Measurements from ENCODE around the gene CD300LB. TPM values are rescaled to one million over a fixed set of nuclear protein-coding genes. Genes with fewer than 3 reads are reported as not detected.
"Not testable (repeated sequence)": the region's sequence is repeated elsewhere in the genome, so short reads cannot be mapped to it uniquely, and the experiment has no call there.

CD300LB gene
- total RNA-seq, 1 donor = not detected

- H3K4me3 ChIP-seq (ENCODE audit: low read depth, low read length) = no peak overlapping the region
- DNase-seq (ENCODE audit: low read depth) = no peak
- TF ChIP-seq CTCF (IDR thresholded peaks at IDR 0.05; ENCODE audit: insufficient read depth, low read depth, low read length) = no peak
Observed at GRCh38 chr17:74514632-74515334, 16.5 kb downstream of the CD300LB start.

- DNase-seq (ENCODE audit: low read depth) = peak; percentile 69
- no peak overlapping the region for H3K4me3 ChIP-seq (ENCODE audit: low read depth, low read length)
- TF ChIP-seq CTCF (IDR thresholded peaks at IDR 0.05; ENCODE audit: insufficient read depth, low read depth, low read length) = no peak
Observed at GRCh38 chr17:74513987-74514631, 17.2 kb downstream of the CD300LB start.

GRCh38 chr17:74512624-74513091 lies 18.6 kb downstream of the CD300LB start:
- no peak overlapping the region for H3K4me3 ChIP-seq (ENCODE audit: low read depth, low read length)
- no peak for DNase-seq (ENCODE audit: low read depth)
- TF ChIP-seq CTCF (IDR thresholded peaks at IDR 0.05; ENCODE audit: insufficient read depth, low read depth, low read length) = no peak

GRCh38 chr17:74512036-74512435 lies 19.2 kb downstream of the CD300LB start:
- TF ChIP-seq CTCF (IDR thresholded peaks at IDR 0.05; ENCODE audit: insufficient read depth, low read depth, low read length) = no peak
- H3K4me3 ChIP-seq (ENCODE audit: low read depth, low read length) = no peak overlapping the region
- no peak for DNase-seq (ENCODE audit: low read depth)

- TF ChIP-seq CTCF (IDR thresholded peaks at IDR 0.05; ENCODE audit: insufficient read depth, low read depth, low read length) = no peak
- H3K4me3 ChIP-seq (ENCODE audit: low read depth, low read length) = no peak overlapping the region
- DNase-seq (ENCODE audit: low read depth) = no peak
Observed at GRCh38 chr17:74508156-74508555, 23.1 kb downstream of the CD300LB start.

- DNase-seq (ENCODE audit: low read depth) = peak; percentile 10
- not testable (repeated sequence) for H3K4me3 ChIP-seq (ENCODE audit: low read depth, low read length)
Observed at GRCh38 chr17:74503949-74504348, 27.3 kb downstream of the CD300LB start.

GRCh38 chr17:74502861-74503260 lies 28.4 kb downstream of the CD300LB start:
- DNase-seq (ENCODE audit: low read depth) = no peak
- H3K4me3 ChIP-seq (ENCODE audit: low read depth, low read length) = no peak overlapping the region
- TF ChIP-seq CTCF (IDR thresholded peaks at IDR 0.05; ENCODE audit: insufficient read depth, low read depth, low read length) = no peak

Data from fibroblast of villous mesenchyme (primary cell).